IPS-18a (cell line): ENCODE measurements around the gene SMAD4.

Experiments
- H3K27ac ChIP-seq: one replicate; pipeline ENCODE4 v1.5.1; 2013; ENCODE audit warnings: low read length
- H3K27me3 ChIP-seq: one replicate; pipeline ENCODE4 v1.6.1; 2013; ENCODE audit warnings: mild to moderate bottlenecking, low read length; ENCODE audit not compliant: control insufficient read depth, insufficient read depth
- H3K36me3 ChIP-seq: one replicate; pipeline ENCODE4 v1.6.1; 2013; ENCODE audit warnings: low read depth, low read length; ENCODE audit not compliant: control insufficient read depth
- H3K4me1 ChIP-seq: one replicate; pipeline ENCODE4 v1.6.1; 2013; ENCODE audit warnings: low read depth, low read length; ENCODE audit not compliant: control insufficient read depth
- H3K4me3 ChIP-seq: one replicate; pipeline ENCODE4 v1.5.1; 2013; ENCODE audit warnings: low read length
- H3K9ac ChIP-seq: one replicate; pipeline ENCODE4 v1.6.1; 2013; ENCODE audit warnings: mild to moderate bottlenecking, low read length, moderate library complexity
- H3K9me3 ChIP-seq: one replicate; pipeline ENCODE4 v1.6.1; 2013; ENCODE audit warnings: low read depth, low read length; ENCODE audit not compliant: control insufficient read depth

Gene SMAD4

DNA sequence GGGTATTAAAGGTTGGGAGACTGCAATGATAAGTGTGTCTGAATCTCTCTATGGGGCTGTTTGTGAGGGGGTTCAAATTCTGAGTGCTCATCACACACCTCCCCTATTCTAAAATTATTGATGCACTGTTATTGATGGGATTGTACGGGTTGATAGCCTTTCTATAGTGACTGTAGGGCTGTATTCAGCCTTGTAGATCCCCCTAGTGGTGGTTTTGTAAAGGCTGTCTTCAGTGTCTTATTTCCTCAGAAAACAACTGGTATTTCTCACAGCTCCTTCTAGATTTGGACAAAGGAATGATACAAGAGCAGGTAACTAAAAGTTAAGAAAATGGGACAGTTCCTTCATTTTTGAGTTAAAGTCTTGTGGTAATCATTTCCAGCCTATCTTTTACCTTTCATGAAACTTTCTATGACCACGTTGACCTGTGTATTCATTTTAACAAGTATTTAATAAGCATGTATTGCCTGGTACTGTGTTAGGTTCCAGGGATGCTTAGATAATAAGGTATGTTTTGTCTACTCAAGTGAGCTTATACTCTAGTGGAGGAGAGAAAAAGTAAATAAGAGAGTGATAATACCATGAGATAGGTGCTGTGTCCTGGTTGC is 21.2 kb downstream of the SMAD4 start:
- Histone ChIP-seq H3K4me3 (no peak overlapping the region), H3K27ac (no peak overlapping the region), H3K9ac (no peak overlapping the region), H3K9me3 (no peaks in the 10 kb centered on the region), H3K27me3 (no peaks in the 10 kb centered on the region), H3K4me1 (peaks cover 14% of the 10 kb centered on the region), H3K36me3 (peaks cover 43% of the 10 kb centered on the region)

DNA sequence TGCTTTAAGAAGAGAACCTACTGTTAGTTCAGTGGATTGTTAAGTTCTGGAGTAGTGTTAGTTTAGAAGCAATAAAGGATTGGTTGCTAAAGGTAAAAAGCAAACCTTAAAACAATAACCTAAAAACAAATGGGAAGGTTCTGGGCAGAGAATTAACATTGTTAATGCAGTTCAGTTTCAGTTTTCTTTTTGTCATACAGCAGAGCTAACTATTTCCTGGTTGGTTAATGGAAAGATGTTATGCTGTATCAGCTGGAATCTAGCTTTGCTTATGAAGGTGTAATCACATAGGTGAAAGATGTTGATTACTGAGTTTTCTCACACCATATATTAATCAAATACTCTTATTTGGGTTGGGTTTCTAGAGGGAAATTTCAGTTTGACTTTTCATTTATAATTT is 23.8 kb downstream of the SMAD4 start:
- Histone ChIP-seq H3K9me3 (no peaks in the 10 kb centered on the region), H3K27ac (no peak overlapping the region), H3K9ac (no peak overlapping the region), H3K27me3 (no peaks in the 10 kb centered on the region), H3K4me3 (no peak overlapping the region), H3K4me1 (peaks cover 9% of the 10 kb centered on the region), H3K36me3 (peaks cover 62% of the 10 kb centered on the region)

DNA sequence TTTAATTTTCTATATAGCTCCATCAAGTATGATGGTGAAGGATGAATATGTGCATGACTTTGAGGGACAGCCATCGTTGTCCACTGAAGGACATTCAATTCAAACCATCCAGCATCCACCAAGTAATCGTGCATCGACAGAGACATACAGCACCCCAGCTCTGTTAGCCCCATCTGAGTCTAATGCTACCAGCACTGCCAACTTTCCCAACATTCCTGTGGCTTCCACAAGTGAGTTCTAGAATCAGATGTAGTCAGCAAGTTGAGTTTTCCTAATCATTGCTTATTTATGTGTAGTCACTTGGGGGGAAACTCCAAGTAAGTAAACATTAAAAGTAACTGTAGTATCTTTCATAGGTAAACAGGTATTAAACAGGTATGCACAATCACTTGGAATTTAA is 24.8 kb downstream of the SMAD4 start:
- H3K4me3 ChIP-seq, result no peak overlapping the region
- no peaks in the 10 kb centered on the region for H3K27me3 ChIP-seq
- no peaks in the 10 kb centered on the region for H3K4me1 ChIP-seq
- H3K9ac ChIP-seq, result no peak overlapping the region
- H3K36me3 ChIP-seq, result peaks cover 67% of the 10 kb centered on the region
- no peaks in the 10 kb centered on the region for H3K9me3 ChIP-seq
- no peak overlapping the region for H3K27ac ChIP-seq

DNA sequence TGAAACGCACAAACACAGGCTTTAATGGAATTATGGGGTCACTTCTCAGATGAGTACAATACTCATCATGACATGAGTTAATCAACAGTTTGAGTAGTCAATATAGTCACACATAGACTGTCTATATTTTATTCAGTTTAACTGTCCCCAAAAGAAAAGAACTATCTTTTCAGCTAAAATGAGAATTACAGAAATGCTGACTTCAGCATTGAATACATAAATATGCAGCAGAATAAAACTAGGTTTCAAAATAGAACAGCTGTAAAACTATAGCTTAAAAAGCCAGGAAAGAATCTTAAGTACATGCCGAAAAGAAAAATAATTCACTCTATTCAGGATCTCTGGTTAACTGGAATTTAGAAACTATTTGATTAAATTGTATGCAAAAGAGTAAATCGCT is 30.0 kb downstream of the SMAD4 start:
- H3K9me3 ChIP-seq, result no peaks in the 10 kb centered on the region
- no peak overlapping the region for H3K27ac ChIP-seq
- H3K4me3 ChIP-seq, result no peak overlapping the region
- H3K9ac ChIP-seq, result no peak overlapping the region
- no peaks in the 10 kb centered on the region for H3K4me1 ChIP-seq
- H3K36me3 ChIP-seq, result peaks cover 62% of the 10 kb centered on the region
- no peaks in the 10 kb centered on the region for H3K27me3 ChIP-seq

DNA sequence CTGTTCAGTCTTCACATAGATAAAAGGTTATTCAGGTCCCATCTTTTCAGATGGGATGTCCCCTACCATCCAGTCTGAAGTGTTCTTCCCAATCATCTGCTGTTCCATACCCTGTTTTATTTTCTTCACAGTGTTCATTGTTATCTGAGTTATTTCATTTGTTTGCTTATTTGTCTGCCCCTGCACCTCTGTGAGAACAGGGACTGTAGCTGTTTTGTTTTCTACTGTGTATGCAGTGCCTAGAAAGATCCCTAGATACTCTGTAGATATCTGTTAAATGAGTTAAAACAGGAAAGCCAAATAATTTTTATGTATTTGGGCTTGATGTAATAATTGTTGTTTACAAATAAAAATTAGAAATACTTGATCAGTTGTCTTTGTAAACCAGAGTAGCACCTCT is 34.2 kb downstream of the SMAD4 start:
- no peak overlapping the region for H3K27ac ChIP-seq
- no peaks in the 10 kb centered on the region for H3K4me1 ChIP-seq
- no peaks in the 10 kb centered on the region for H3K27me3 ChIP-seq
- no peaks in the 10 kb centered on the region for H3K9me3 ChIP-seq
- no peak overlapping the region for H3K4me3 ChIP-seq
- H3K9ac ChIP-seq, result no peak overlapping the region
- H3K36me3 ChIP-seq, result peaks cover 56% of the 10 kb centered on the region

DNA sequence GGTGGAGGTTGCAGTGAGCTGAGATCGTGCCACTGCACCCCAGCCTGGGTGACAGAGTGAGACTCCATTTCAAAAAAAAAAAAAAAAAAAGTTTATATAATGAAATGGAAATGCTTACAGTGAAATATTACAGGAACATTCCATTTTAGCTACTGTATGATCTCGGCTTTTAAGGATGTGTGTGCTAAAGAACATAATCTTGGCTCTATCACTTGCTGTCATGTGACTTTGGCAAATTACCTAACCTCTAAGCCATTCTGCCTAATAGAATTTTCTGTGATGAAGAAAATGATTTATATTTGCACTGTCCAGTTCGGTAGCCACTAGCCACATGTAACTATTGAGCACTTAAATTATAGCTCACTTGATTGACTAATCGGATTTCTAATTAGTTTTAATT is 36.3 kb downstream of the SMAD4 start:
- Histone ChIP-seq H3K27ac (no peak overlapping the region), H3K36me3 (peaks cover 59% of the 10 kb centered on the region), H3K4me3 (no peak overlapping the region), H3K27me3 (no peaks in the 10 kb centered on the region), H3K4me1 (no peaks in the 10 kb centered on the region), H3K9me3 (no peaks in the 10 kb centered on the region), H3K9ac (no peak overlapping the region)

DNA sequence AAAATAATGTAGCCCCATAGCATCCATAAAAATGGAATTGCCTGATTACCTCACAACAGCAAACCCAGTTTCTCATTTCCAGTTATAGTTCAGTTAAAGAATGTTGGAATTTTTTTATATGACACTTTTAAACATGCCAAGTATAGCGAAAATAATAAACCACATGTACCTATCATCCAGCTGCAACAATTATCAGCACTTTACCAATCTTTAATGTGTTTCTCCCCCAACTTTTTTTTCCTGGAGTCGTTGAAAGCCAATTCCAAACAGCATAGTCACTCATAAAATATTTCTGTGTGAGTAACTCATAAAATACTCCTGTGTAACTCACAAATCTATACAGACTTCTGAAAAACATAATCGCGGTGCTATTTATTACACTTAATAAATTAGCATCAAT is 38.1 kb downstream of the SMAD4 start:
- no peaks in the 10 kb centered on the region for H3K9me3 ChIP-seq

DNA sequence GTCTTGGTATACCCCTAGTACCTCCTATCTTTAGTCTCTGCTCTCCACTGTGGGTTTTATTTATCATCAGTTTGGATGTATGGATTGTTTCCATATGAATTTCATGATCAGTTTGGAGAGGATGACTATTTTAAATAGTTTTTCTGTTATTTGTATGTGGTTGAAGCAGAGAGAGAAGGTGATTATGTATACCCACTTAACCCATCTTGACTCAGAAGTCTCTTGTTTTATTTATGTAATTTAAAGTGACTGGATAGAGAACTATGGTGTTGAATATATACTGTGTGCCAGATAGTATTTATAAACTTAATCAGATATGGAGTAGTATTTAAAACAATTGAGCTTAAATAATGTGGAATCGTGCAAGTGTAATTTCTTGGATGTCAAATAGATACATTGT is 39.9 kb downstream of the SMAD4 start:
- Histone ChIP-seq H3K9me3 (no peaks in the 10 kb centered on the region), H3K27ac (no peak overlapping the region), H3K36me3 (peaks cover 56% of the 10 kb centered on the region), H3K9ac (no peak overlapping the region), H3K27me3 (no peaks in the 10 kb centered on the region), H3K4me1 (no peaks in the 10 kb centered on the region), H3K4me3 (no peak overlapping the region)

More for the DNA sequence above, 38.1 kb downstream of the SMAD4 start:
- Histone ChIP-seq H3K36me3 (peaks cover 60% of the 10 kb centered on the region), H3K27me3 (no peaks in the 10 kb centered on the region), H3K27ac (no peak overlapping the region), H3K4me3 (no peak overlapping the region), H3K4me1 (no peaks in the 10 kb centered on the region), H3K9ac (no peak overlapping the region)

DNA sequence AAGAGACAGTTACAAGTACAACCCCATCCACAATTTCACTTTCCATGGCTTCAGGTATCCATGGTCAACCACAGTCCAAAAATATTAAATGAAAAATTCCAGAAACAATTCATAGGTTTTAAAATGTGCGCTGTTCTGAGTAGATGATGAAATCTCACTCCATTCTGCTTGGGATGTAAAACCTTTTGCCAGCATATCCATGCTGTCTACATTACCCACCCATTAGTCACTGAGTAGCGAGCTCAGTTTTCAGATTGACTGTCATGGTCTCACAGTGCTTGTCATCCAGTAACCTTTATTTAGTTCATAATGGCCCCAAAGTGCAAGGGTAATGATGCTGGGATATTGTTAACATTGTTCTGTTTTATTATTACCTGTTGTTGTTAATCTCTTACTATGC is 40.5 kb downstream of the SMAD4 start:
- Histone ChIP-seq H3K36me3 (peaks cover 50% of the 10 kb centered on the region), H3K4me1 (no peaks in the 10 kb centered on the region), H3K4me3 (no peak overlapping the region), H3K9ac (no peak overlapping the region), H3K27ac (no peak overlapping the region), H3K9me3 (no peaks in the 10 kb centered on the region), H3K27me3 (no peaks in the 10 kb centered on the region)

DNA sequence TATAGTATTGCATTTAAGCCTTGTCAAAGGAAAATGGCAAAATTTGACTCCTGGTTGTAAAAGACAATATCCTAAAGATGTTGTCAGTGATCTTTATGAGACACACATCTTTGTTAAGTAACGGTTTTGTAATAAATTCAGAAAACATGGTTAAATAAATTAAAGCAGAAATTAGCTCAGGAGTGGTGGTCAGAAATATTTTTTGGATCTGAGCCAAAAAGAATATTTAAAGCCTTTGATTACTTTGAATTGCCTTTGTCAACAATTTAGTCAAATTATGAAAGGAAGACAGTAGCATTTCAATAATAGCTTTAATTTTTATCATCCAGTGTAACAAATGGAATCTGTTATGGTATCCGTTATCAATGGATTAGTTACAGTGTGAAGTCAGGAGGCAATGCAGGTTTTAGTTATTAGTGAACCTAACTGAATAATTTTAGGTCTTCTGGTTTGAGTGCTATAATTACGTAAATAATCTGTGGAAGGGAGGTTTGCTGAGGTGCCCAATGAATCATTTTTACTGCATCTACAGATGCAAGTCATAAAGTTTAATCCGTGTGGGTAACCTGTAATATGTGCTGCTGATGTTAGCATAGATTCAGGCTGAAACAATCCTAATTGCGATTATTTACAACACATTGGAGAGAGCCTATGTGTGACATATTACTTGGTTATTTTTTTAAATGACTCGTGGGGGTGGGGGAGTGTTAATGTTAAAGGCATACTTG is 42.7 kb downstream of the SMAD4 start:
- Histone ChIP-seq H3K9me3 (no peaks in the 10 kb centered on the region), H3K4me1 (no peaks in the 10 kb centered on the region), H3K27ac (no peak overlapping the region), H3K36me3 (peaks cover 61% of the 10 kb centered on the region), H3K4me3 (no peak overlapping the region), H3K27me3 (no peaks in the 10 kb centered on the region), H3K9ac (no peak overlapping the region)

DNA sequence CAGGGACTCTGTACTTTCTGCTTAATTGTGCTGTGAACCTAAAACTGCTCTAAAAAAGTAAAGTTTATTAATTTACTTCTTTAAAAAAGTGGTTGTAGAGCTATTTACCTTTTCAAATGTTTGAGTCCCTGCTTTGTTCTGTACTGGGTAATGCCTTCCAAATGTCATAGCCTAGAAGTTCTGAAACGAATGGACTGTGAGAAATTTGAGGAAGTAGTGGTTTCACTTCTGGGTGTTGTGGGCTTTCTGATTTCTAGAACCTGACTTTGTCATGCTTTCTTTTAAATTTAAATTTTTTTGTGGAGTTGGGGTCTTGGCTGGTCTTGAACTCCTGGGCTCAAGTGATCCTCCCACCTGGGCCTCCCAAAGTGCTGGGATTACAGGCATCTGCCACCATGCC is 44.6 kb downstream of the SMAD4 start:
- H3K27me3 ChIP-seq, result no peaks in the 10 kb centered on the region
- H3K27ac ChIP-seq, result no peak overlapping the region
- no peaks in the 10 kb centered on the region for H3K9me3 ChIP-seq
- peaks cover 63% of the 10 kb centered on the region for H3K36me3 ChIP-seq
- no peaks in the 10 kb centered on the region for H3K4me1 ChIP-seq
- H3K4me3 ChIP-seq, result no peak overlapping the region
- H3K9ac ChIP-seq, result no peak overlapping the region

DNA sequence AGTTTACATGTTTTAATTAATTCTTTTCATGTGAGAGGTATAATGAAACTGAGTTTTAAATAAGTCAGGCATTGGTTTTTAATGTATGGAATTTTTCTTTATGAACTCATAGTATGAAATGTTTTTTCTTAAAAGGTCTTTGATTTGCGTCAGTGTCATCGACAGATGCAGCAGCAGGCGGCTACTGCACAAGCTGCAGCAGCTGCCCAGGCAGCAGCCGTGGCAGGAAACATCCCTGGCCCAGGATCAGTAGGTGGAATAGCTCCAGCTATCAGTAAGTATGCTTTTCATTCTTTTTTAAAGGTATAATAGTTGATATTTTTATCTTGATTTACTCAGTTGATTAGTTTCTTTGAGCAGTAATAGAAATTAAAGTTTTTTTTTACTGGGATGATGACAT is 46.5 kb downstream of the SMAD4 start:
- Histone ChIP-seq H3K9me3 (no peaks in the 10 kb centered on the region), H3K27me3 (no peaks in the 10 kb centered on the region), H3K9ac (no peak overlapping the region), H3K4me3 (no peak overlapping the region), H3K36me3 (peaks cover 65% of the 10 kb centered on the region), H3K4me1 (no peaks in the 10 kb centered on the region), H3K27ac (no peak overlapping the region)
